ENCODE measurements around the gene CEP250.

The CEP250 gene

DNA sequence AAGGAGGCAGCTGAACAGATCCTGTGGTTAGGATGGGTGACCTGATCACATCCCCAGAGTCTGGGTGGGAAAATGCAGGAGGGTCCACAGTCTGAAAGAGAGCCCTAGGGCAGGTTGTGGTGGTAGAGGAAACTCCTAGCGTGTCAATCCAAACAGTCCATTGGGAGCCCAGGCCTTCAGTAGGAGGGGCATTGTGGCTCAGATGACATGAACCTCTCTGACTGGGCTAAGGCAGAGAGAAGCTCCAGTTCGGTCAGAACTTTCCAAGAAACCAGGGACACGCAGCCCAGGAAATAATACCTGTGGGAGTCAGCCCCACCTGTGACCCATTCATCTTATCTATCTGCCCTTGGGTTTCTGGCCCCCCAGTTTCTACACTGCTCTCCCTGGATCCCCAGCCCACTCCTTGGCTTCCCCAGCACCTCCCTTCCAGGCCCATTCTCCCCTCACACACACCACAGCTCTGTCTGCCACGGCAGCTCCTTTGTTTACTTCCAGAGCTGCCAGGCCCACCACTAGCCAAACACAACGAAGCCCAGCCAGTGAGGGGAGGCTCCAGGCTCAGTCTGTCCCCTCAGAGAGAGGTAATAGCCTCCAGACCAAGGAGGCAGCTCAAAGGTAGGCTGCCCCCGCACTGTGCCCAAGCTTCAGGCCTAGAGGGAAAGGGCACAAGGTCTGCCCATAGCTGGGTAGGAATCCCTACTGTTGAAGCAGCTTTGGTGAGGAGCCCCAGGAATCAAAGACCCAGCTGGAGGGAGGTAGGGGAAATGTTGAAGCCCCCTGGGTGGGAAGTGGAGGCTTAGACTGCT, 23.6 kb upstream of the CEP250 start:
- TF ChIP-seq, protein P1, sequence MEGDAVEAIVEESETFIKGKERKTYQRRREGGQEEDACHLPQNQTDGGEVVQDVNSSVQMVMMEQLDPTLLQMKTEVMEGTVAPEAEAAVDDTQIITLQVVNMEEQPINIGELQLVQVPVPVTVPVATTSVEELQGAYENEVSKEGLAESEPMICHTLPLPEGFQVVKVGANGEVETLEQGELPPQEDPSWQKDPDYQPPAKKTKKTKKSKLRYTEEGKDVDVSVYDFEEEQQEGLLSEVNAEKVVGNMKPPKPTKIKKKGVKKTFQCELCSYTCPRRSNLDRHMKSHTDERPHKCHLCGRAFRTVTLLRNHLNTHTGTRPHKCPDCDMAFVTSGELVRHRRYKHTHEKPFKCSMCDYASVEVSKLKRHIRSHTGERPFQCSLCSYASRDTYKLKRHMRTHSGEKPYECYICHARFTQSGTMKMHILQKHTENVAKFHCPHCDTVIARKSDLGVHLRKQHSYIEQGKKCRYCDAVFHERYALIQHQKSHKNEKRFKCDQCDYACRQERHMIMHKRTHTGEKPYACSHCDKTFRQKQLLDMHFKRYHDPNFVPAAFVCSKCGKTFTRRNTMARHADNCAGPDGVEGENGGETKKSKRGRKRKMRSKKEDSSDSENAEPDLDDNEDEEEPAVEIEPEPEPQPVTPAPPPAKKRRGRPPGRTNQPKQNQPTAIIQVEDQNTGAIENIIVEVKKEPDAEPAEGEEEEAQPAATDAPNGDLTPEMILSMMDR (IDR thresholded peaks at IDR 0.05; ENCODE audit: extremely low read depth, insufficient read depth, missing control alignments), result no peak
- no peak for DNase-seq (ENCODE audit: low spot score)
- in situ Hi-C loops (cut with MboI; ENCODE audit: low pct_unique_long_range_greater_than_20kb, low sequenced_read_pairs, unreplicated experiment), result no loop called here

DNA sequence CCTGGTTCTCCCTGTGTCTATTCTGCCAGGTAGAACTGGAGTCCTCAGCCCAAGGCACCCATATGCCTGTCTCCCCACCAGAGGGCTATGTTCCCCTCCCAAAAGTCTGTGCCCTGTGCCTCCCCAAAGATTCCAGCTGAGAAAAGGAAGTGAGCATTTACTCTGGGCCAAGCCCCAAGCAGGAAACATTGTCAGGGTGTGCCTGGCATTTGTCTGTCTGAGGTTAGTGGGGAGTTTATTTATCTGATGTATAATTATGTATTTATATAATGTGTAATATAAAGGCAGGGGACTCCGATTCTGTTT, 23.0 kb upstream of the CEP250 start:
- in situ Hi-C loops (cut with MboI; ENCODE audit: low pct_unique_long_range_greater_than_20kb, low sequenced_read_pairs, unreplicated experiment), result no loop called here
- TF ChIP-seq, protein P1 (IDR thresholded peaks at IDR 0.05; ENCODE audit: extremely low read depth, insufficient read depth, missing control alignments), result no peak
- no peak for DNase-seq (ENCODE audit: low spot score)

DNA sequence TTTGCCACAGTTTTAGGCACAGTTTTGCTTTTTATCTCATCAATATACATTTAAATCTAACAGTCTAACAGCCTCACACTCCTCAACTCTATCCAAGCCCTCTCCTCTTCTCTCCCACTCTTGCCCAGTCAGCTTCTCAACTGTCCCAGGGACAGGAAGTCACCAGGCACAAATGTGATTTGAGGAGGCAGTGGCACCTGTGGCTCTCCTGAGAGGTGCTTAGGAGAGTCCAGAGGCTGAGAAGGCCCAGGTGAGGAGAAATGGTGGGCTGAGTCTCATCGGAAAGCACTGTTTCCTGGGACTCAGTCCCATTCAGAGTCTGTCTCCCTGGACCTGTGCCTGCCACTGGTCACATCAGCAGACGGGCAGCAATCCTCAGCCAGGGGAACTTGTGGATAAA, 22.1 kb upstream of the CEP250 start:
- TF ChIP-seq, protein P1 (IDR thresholded peaks at IDR 0.05; ENCODE audit: extremely low read depth, insufficient read depth, missing control alignments), result no peak
- in situ Hi-C loops (cut with MboI; ENCODE audit: low pct_unique_long_range_greater_than_20kb, low sequenced_read_pairs, unreplicated experiment), result no loop called here
- DNase-seq (ENCODE audit: low spot score), result no peak

DNA sequence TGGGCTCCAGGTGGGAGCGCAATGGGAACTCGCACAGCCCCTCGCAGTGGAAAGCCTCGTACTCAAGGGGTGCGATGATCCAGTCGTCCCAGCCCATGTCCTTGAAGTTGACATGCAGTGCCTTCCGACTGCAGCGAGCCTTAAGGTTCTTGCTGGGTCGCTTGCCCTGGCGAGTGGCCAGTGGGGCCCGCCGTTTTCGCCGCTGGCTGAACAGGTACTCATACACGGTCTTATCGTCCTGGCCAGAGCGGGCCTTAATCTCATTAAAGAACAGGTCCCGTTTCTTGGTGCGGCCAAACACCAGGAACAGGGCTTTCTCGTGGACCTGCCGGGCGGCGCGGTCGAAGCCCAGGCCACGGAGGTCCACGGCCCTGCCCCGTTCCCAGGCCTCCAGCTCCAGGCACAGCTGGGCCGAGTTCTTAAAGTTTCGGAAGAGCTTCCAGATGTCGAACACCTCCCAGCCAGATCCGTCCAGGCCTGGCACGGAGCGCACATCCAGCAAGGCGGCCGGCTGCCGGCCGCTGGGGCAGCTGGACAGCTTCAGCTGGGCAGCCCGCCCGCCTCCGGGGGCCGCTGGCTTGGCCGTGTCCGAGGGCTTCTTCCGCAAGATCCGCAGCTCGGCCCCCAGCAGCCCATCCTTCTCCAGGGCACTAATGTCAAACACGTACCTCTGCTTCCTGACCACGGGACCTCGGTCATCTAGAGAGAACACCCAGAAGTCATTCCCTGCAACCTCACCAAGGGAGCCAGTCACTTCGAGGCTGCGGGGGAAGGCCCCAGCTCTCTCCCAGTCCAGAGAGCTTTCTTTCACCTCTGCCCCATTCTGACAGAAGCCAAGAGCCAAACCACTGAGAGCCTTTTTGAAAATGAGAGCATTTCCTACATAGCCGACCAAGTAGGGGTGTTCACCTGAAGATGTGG, 21.1 kb upstream of the CEP250 start:
- in situ Hi-C loops (cut with MboI; ENCODE audit: low pct_unique_long_range_greater_than_20kb, low sequenced_read_pairs, unreplicated experiment), result no loop called here
- DNase-seq (ENCODE audit: low spot score), result no peak
- TF ChIP-seq, protein P1 (IDR thresholded peaks at IDR 0.05; ENCODE audit: extremely low read depth, insufficient read depth, missing control alignments), result no peak

DNA sequence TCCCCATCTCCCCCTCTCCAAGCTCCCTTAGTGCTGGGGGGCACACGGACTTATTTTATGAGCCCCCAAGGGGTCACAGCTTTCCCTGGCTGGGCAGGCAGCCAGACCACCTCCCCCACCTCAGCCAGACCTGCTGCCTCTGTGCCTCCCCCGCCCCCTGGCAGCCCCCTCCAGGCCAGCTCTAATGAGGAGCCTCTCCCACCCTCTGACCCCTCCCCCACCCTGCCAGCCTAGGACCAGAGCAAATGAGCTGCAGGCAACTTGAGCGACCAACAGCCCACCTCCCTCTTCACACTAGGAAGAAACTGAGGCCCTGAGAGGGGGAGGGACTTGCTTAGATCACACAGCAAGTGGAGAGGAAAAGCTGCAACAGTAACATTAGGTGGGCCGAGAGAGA, 19.2 kb upstream of the CEP250 start:
- DNase-seq (ENCODE audit: low spot score), result no peak
- in situ Hi-C loops (cut with MboI; ENCODE audit: low pct_unique_long_range_greater_than_20kb, low sequenced_read_pairs, unreplicated experiment), result no loop called here

DNA sequence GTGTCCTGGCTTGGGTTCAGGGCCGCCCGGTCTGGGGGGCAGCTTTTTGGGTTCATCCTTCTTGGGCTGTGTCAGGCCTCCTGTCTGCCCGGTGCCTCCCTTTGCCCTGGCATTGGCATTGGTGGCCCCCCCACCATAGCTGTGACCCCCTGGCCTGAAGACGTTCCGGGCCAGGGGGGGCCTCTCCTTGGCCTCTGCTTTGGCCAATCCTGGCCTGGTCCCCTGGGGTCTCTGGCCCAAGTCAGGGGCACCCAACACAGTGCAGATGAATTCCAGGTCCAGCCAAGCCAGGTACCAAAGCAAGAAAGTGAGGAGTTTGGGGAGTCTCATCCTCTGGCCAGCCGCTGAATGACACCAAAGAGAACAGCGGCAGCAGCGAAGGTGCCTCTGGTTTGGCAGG, 17.8 kb upstream of the CEP250 start:
- DNase-seq (ENCODE audit: low spot score), result no peak
- in situ Hi-C loops (cut with MboI; ENCODE audit: low pct_unique_long_range_greater_than_20kb, low sequenced_read_pairs, unreplicated experiment), result no loop called here
- TF ChIP-seq, protein P1 (IDR thresholded peaks at IDR 0.05; ENCODE audit: extremely low read depth, insufficient read depth, missing control alignments), result no peak

More for the DNA sequence above, 19.2 kb upstream of the CEP250 start:
- TF ChIP-seq, protein P1 (IDR thresholded peaks at IDR 0.05; ENCODE audit: extremely low read depth, insufficient read depth, missing control alignments), result no peak
